Measurements from ENCODE around the gene CCDC141.

CCDC141 gene

GRCh38 chr2:178865146-178865936, 184.6 kb downstream of the CCDC141 start:
- DNase-seq (no peak), ATAC-seq (no peak)

- no peak for DNase-seq
- ATAC-seq = no peak
Observed at GRCh38 chr2:178863856-178864620, 185.9 kb downstream of the CCDC141 start.

GRCh38 chr2:178863130-178863855, 186.6 kb downstream of the CCDC141 start:
- DNase-seq (no peak), ATAC-seq (no peak)

- no peak for ATAC-seq
- DNase-seq = no peak
Observed at GRCh38 chr2:178860551-178860950, 189.4 kb downstream of the CCDC141 start.

GRCh38 chr2:178859730-178860129, 190.2 kb downstream of the CCDC141 start:
- ATAC-seq (no peak), DNase-seq (no peak)

- no peak for DNase-seq
Observed at GRCh38 chr2:178858896-178859625, 190.9 kb downstream of the CCDC141 start.

GRCh38 chr2:178855151-178855550, 194.8 kb downstream of the CCDC141 start:
- DNase-seq (no peak), ATAC-seq (no peak)

More at GRCh38 chr2:178858896-178859625, 190.9 kb downstream of the CCDC141 start:
- no peak for ATAC-seq

- no peak for ATAC-seq
Observed at GRCh38 chr2:178848335-178848734, 201.6 kb downstream of the CCDC141 start.

GRCh38 chr2:178846458-178846802, 203.5 kb downstream of the CCDC141 start:
- no peak for DNase-seq
- ATAC-seq = no peak

More at GRCh38 chr2:178848335-178848734, 201.6 kb downstream of the CCDC141 start:
- DNase-seq = no peak

- ATAC-seq (no peak), DNase-seq (no peak)
Observed at GRCh38 chr2:178845566-178846457, 204.1 kb downstream of the CCDC141 start.

GRCh38 chr2:178844701-178845100, 205.2 kb downstream of the CCDC141 start:
- ATAC-seq = no peak
- DNase-seq = no peak

- ATAC-seq = no peak
- DNase-seq = no peak
Observed at GRCh38 chr2:178844269-178844668, 205.7 kb downstream of the CCDC141 start.

GRCh38 chr2:178843697-178844096, 206.2 kb downstream of the CCDC141 start:
- no peak for ATAC-seq
- no peak for DNase-seq

GRCh38 chr2:178836807-178837206, 213.1 kb downstream of the CCDC141 start:
- DNase-seq = no peak
- no peak for ATAC-seq

GRCh38 chr2:178834086-178834485, 215.9 kb downstream of the CCDC141 start:
- no peak for ATAC-seq
- no peak for DNase-seq

GRCh38 chr2:178833382-178833781, 216.6 kb downstream of the CCDC141 start:
- ATAC-seq = no peak
- no peak for DNase-seq

- DNase-seq = no peak
- no peak for ATAC-seq
Observed at GRCh38 chr2:178830451-178830850, 219.5 kb downstream of the CCDC141 start.

GRCh38 chr2:178829981-178830380, 220.0 kb downstream of the CCDC141 start:
- ATAC-seq = no peak
- no peak for DNase-seq

GRCh38 chr2:178829299-178829960, 220.5 kb downstream of the CCDC141 start:
- DNase-seq (no peak), ATAC-seq (no peak)

- no peak for DNase-seq
- no peak for ATAC-seq
Observed at GRCh38 chr2:178828486-178828881, 221.5 kb downstream of the CCDC141 start.

All from stimulated activated naive CD8-positive, alpha-beta T cell treated with anti-CD3 and anti-CD28 coated beads, Interleukin-15, Interleukin-2, amounts not matched to agents 100 U/mL and 50 U/mL, for 24 hours (primary cell).